GM12878 (cell line): ENCODE results near the gene ERC1. TPM values are rescaled to one million over a fixed set of nuclear protein-coding genes. Genes with fewer than 3 reads are reported as not detected.

Source experiments
- BMI1 ChIP-seq: fragments of 450-650 bp; IDR thresholded peaks from 2 replicates; pipeline ENCODE4 v1.6.1; 2016; ENCODE audit warnings: mild to moderate bottlenecking, moderate library complexity, borderline replicate concordance
- ESRRA ChIP-seq: IDR thresholded peaks from 2 replicates; pipeline ENCODE4 v1.6.1; 2012; ENCODE audit warnings: mild to moderate bottlenecking, low read length, improper control_type of control experiment
- IKZF1 ChIP-seq: fragments of 450-650 bp; conservative IDR thresholded peaks from 2 replicates; pipeline ENCODE4 v1.6.1; 2017; ENCODE audit warnings: antibody characterized with exemption, mild to moderate bottlenecking
- KLF5 ChIP-seq: fragments of 450-650 bp; IDR thresholded peaks from 2 replicates; pipeline ENCODE4 v1.6.1; 2014; ENCODE audit warnings: mild to moderate bottlenecking; ENCODE audit not compliant: partially characterized antibody
- NFXL1 ChIP-seq: fragments of 450-650 bp; IDR thresholded peaks from 2 replicates; pipeline ENCODE4 v1.6.1; 2017; ENCODE audit warnings: antibody characterized with exemption, mild to moderate bottlenecking, borderline replicate concordance
- NRF1 ChIP-seq: conservative IDR thresholded peaks from 2 replicates; pipeline ENCODE4 v1.6.1; 2011; ENCODE audit warnings: mild to moderate bottlenecking, low read depth, low read length, improper control_type of control experiment
- polyA plus RNA-seq, 11 experiments: library from polyadenylated mRNA; depleted of rRNA in 4 of 11; unstranded in 6 of 11; stranded (reverse) in 5 of 11; fragments of >200 nt; fragmentation: Nextera tagmentation in 4 of 11; fragmentation: Illumina TruSeq in 1 of 11; extraction: Ambion mirVana in 4 of 11; extraction: Trizol in 1 of 11; gene quantifications; 1 replicate in 1 of 11; 2 replicates in 10 of 11; pipeline versions ENCODE4 v1.2.1 to v1.2.3, GENCODE V29; 2011 to 2016; ENCODE audit warnings: inconsistent platforms in 2 of 11, missing spikeins in 2 of 11, low read depth in 1 of 11
- total RNA-seq, 4 experiments: library from RNA; depleted of rRNA in 3 of 4; stranded (reverse); fragments of >200 nt in 3 of 4; fragmentation: Illumina TruSeq in 1 of 4; extraction: Trizol in 1 of 4; gene quantifications; 2 replicates each; pipeline versions ENCODE4 v1.2.1 to v1.2.3, GENCODE V29; 2013 to 2021
- TF ChIP-seq, protein P1 (sequence below): fragments of 450-650 bp; formaldehyde crosslinking; IDR thresholded peaks from 2 replicates; pipeline ENCODE4 v1.4.0; 2022; ENCODE audit warnings: mild to moderate bottlenecking, moderate library complexity
- TF ChIP-seq, protein P2 (sequence below): IDR thresholded peaks from 2 replicates; pipeline ENCODE4 v1.6.1; 2012; ENCODE audit warnings: low read depth, low read length, improper control_type of control experiment
- TF ChIP-seq, protein P3 (sequence below): fragments of 450-650 bp; formaldehyde crosslinking; IDR thresholded peaks from 2 replicates; pipeline ENCODE4 v1.5.0; 2022; ENCODE audit warnings: mild to moderate bottlenecking, missing genetic modification characterization
- TF ChIP-seq, protein P4 (sequence below): IDR thresholded peaks from 2 replicates; pipeline ENCODE4 v1.6.1; 2011; ENCODE audit warnings: low read depth, low read length, improper control_type of control experiment, borderline replicate concordance
- TF ChIP-seq, protein P5 (sequence below): fragments of 450-650 bp; IDR thresholded peaks from 2 replicates; pipeline ENCODE4 v1.6.1; 2016; ENCODE audit warnings: mild to moderate bottlenecking, moderate library complexity, borderline replicate concordance
- TF ChIP-seq, protein P6 (sequence below): fragments of 150-350 bp; IDR thresholded peaks from 2 replicates; pipeline ENCODE4 v1.6.1; 2014; ENCODE audit warnings: mild to moderate bottlenecking, low read depth, low read length

The ERC1 gene
- total and polyA plus RNA-seq, 10 of the 15 experiments (the other 5 are each of a cell fraction or from before 2014, with no cell fraction given), result 0.75 to 8.0 (median 5.0) TPM

DNA sequence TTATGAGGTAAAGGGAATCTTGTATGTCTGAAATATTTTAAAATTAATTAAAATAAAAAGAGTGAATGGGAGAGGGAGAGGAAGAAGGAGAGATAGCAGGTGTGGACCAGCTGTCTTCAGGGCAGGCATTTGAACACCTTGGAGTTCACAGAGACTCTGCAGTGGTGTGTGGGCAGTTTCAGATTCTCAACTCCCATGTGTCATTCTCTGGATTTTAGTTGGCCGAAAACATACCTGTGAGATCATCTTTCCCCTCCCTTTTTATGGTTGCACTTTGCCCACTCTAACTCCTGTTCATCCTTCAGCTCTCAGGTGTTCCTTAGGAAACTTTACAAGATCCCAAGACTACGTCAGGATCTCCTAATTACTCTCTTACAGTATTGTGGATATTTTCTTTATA is 108.1 kb downstream of the ERC1 start (continued):
- TF ChIP-seq, protein P1, sequence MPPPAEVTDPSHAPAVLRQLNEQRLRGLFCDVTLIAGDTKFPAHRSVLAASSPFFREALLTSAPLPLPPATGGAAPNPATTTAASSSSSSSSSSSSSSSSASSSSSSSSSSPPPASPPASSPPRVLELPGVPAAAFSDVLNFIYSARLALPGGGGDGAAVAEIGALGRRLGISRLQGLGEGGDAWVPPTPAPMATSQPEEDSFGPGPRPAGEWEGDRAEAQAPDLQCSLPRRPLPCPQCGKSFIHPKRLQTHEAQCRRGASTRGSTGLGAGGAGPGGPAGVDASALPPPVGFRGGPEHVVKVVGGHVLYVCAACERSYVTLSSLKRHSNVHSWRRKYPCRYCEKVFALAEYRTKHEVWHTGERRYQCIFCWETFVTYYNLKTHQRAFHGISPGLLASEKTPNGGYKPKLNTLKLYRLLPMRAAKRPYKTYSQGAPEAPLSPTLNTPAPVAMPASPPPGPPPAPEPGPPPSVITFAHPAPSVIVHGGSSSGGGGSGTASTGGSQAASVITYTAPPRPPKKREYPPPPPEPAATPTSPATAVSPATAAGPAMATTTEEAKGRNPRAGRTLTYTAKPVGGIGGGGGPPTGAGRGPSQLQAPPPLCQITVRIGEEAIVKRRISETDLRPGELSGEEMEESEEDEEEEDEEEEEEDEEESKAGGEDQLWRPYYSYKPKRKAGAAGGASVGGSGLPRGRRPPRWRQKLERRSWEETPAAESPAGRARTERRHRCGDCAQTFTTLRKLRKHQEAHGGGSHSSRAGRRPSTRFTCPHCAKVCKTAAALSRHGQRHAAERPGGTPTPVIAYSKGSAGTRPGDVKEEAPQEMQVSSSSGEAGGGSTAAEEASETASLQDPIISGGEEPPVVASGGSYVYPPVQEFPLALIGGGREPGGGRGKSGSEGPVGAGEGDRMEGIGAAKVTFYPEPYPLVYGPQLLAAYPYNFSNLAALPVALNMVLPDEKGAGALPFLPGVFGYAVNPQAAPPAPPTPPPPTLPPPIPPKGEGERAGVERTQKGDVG (CRISPR knock-in tag), result no peak
- TF ChIP-seq NRF1, result no peak
- TF ChIP-seq, protein P2, sequence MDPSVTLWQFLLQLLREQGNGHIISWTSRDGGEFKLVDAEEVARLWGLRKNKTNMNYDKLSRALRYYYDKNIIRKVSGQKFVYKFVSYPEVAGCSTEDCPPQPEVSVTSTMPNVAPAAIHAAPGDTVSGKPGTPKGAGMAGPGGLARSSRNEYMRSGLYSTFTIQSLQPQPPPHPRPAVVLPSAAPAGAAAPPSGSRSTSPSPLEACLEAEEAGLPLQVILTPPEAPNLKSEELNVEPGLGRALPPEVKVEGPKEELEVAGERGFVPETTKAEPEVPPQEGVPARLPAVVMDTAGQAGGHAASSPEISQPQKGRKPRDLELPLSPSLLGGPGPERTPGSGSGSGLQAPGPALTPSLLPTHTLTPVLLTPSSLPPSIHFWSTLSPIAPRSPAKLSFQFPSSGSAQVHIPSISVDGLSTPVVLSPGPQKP, result no peak
- no peak for TF ChIP-seq NFXL1
- TF ChIP-seq, protein P3, sequence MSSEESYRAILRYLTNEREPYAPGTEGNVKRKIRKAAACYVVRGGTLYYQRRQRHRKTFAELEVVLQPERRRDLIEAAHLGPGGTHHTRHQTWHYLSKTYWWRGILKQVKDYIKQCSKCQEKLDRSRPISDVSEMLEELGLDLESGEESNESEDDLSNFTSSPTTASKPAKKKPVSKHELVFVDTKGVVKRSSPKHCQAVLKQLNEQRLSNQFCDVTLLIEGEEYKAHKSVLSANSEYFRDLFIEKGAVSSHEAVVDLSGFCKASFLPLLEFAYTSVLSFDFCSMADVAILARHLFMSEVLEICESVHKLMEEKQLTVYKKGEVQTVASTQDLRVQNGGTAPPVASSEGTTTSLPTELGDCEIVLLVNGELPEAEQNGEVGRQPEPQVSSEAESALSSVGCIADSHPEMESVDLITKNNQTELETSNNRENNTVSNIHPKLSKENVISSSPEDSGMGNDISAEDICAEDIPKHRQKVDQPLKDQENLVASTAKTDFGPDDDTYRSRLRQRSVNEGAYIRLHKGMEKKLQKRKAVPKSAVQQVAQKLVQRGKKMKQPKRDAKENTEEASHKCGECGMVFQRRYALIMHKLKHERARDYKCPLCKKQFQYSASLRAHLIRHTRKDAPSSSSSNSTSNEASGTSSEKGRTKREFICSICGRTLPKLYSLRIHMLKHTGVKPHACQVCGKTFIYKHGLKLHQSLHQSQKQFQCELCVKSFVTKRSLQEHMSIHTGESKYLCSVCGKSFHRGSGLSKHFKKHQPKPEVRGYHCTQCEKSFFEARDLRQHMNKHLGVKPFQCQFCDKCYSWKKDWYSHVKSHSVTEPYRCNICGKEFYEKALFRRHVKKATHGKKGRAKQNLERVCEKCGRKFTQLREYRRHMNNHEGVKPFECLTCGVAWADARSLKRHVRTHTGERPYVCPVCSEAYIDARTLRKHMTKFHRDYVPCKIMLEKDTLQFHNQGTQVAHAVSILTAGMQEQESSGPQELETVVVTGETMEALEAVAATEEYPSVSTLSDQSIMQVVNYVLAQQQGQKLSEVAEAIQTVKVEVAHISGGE (CRISPR knock-in tag), result no peak
- TF ChIP-seq, protein P4, sequence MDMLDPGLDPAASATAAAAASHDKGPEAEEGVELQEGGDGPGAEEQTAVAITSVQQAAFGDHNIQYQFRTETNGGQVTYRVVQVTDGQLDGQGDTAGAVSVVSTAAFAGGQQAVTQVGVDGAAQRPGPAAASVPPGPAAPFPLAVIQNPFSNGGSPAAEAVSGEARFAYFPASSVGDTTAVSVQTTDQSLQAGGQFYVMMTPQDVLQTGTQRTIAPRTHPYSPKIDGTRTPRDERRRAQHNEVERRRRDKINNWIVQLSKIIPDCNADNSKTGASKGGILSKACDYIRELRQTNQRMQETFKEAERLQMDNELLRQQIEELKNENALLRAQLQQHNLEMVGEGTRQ, result no peak
- TF ChIP-seq, protein P5, sequence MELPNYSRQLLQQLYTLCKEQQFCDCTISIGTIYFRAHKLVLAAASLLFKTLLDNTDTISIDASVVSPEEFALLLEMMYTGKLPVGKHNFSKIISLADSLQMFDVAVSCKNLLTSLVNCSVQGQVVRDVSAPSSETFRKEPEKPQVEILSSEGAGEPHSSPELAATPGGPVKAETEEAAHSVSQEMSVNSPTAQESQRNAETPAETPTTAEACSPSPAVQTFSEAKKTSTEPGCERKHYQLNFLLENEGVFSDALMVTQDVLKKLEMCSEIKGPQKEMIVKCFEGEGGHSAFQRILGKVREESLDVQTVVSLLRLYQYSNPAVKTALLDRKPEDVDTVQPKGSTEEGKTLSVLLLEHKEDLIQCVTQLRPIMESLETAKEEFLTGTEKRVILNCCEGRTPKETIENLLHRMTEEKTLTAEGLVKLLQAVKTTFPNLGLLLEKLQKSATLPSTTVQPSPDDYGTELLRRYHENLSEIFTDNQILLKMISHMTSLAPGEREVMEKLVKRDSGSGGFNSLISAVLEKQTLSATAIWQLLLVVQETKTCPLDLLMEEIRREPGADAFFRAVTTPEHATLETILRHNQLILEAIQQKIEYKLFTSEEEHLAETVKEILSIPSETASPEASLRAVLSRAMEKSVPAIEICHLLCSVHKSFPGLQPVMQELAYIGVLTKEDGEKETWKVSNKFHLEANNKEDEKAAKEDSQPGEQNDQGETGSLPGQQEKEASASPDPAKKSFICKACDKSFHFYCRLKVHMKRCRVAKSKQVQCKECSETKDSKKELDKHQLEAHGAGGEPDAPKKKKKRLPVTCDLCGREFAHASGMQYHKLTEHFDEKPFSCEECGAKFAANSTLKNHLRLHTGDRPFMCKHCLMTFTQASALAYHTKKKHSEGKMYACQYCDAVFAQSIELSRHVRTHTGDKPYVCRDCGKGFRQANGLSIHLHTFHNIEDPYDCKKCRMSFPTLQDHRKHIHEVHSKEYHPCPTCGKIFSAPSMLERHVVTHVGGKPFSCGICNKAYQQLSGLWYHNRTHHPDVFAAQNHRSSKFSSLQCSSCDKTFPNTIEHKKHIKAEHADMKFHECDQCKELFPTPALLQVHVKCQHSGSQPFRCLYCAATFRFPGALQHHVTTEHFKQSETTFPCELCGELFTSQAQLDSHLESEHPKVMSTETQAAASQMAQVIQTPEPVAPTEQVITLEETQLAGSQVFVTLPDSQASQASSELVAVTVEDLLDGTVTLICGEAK, result no peak
- peak; percentile 77; the same call in 1 of the 2 replicates for TF ChIP-seq IKZF1
- TF ChIP-seq BMI1, result no peak
- TF ChIP-seq ESRRA, result no peak
- no peak for TF ChIP-seq KLF5
- TF ChIP-seq, protein P6, sequence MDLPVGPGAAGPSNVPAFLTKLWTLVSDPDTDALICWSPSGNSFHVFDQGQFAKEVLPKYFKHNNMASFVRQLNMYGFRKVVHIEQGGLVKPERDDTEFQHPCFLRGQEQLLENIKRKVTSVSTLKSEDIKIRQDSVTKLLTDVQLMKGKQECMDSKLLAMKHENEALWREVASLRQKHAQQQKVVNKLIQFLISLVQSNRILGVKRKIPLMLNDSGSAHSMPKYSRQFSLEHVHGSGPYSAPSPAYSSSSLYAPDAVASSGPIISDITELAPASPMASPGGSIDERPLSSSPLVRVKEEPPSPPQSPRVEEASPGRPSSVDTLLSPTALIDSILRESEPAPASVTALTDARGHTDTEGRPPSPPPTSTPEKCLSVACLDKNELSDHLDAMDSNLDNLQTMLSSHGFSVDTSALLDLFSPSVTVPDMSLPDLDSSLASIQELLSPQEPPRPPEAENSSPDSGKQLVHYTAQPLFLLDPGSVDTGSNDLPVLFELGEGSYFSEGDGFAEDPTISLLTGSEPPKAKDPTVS, result no peak
